K562 (cell line): ENCODE results near the gene OVCH2.

Experiments
- RBM17 ChIP-seq: fragments of 200-400 bp; formaldehyde crosslinking; IDR thresholded peaks from 2 replicates; pipeline ENCODE4 v1.6.1; 2017; ENCODE audit warnings: low read depth, mild to moderate bottlenecking, low read length, borderline replicate concordance
- TCF7 ChIP-seq: sonication (generic); IDR thresholded peaks from 2 replicates; pipeline ENCODE4 v1.6.1; 2016; ENCODE audit warnings: antibody characterized with exemption, borderline replicate concordance
- ZNF184 ChIP-seq: sonication (generic); formaldehyde crosslinking; IDR thresholded peaks from 2 replicates; pipeline ENCODE4 v1.5.0; 2020; ENCODE audit warnings: missing genetic modification reagents

DNA sequence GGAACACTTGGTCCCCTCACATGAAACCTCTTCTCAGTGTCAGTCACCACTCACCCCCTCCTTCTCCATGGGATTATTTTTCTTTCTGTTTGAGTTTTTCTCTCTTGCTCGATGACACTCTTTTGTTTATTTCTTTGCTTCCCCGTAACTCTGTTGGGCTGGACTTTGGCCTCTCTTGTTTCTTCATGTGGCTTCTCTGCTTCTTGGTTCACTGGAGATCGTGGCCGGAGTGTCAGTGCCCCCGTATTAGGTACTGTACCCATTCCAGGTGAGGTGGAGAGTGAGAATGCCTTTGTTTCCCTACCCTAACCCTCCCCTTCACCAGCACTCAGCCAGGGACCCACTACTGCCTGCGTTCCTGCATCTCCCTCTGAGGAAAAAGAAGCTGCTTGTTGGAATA, 65.5 kb downstream of the OVCH2 start:
- TF ChIP-seq TCF7 (no peak), ZNF184 (no peak), RBM17 (no peak)
